ENCODE measurements around the gene PIK3CD. TPM values are rescaled to one million over a fixed set of nuclear protein-coding genes. Genes with fewer than 3 reads are reported as not detected.

The PIK3CD gene
- polyA plus RNA-seq, 1 donor from 2014 or later: 4.2 TPM

DNA sequence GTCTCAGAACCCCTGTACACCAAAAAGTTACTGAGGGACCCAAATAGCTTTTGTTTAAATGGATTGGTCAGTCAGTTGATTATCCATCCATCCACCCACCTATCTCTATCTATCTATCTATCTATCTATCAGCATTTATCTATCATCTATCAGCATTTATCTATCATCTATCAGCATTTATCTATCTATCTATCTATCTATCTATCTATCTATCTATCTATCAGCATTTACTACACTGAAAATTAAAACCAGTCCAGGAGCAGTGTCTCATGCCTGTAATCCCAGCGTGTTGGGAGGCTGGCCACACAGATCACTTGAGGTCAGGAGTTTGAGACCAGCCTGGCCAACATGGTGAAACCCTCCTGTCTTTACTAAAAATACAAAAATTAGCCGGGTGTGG is 125.2 kb downstream of the PIK3CD start:
- TF ChIP-seq TAF1 (IDR thresholded peaks at IDR 0.05; ENCODE audit: low read depth): no peak
- no peak for TF ChIP-seq SMC3 (conservative IDR thresholded peaks at IDR 0.05; ENCODE audit: poor library complexity)
- no peak for TF ChIP-seq POLR2AphosphoS5 (IDR thresholded peaks at IDR 0.05)
- TF ChIP-seq, protein P1, sequence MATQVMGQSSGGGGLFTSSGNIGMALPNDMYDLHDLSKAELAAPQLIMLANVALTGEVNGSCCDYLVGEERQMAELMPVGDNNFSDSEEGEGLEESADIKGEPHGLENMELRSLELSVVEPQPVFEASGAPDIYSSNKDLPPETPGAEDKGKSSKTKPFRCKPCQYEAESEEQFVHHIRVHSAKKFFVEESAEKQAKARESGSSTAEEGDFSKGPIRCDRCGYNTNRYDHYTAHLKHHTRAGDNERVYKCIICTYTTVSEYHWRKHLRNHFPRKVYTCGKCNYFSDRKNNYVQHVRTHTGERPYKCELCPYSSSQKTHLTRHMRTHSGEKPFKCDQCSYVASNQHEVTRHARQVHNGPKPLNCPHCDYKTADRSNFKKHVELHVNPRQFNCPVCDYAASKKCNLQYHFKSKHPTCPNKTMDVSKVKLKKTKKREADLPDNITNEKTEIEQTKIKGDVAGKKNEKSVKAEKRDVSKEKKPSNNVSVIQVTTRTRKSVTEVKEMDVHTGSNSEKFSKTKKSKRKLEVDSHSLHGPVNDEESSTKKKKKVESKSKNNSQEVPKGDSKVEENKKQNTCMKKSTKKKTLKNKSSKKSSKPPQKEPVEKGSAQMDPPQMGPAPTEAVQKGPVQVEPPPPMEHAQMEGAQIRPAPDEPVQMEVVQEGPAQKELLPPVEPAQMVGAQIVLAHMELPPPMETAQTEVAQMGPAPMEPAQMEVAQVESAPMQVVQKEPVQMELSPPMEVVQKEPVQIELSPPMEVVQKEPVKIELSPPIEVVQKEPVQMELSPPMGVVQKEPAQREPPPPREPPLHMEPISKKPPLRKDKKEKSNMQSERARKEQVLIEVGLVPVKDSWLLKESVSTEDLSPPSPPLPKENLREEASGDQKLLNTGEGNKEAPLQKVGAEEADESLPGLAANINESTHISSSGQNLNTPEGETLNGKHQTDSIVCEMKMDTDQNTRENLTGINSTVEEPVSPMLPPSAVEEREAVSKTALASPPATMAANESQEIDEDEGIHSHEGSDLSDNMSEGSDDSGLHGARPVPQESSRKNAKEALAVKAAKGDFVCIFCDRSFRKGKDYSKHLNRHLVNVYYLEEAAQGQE (IDR thresholded peaks at IDR 0.05; ENCODE audit: borderline replicate concordance): no peak
- TF ChIP-seq RAD21 (conservative IDR thresholded peaks at IDR 0.05): no peak
- TF ChIP-seq MXI1 (conservative IDR thresholded peaks at IDR 0.05; ENCODE audit: poor library complexity, severe bottlenecking): no peak
- TF ChIP-seq, protein P2, sequence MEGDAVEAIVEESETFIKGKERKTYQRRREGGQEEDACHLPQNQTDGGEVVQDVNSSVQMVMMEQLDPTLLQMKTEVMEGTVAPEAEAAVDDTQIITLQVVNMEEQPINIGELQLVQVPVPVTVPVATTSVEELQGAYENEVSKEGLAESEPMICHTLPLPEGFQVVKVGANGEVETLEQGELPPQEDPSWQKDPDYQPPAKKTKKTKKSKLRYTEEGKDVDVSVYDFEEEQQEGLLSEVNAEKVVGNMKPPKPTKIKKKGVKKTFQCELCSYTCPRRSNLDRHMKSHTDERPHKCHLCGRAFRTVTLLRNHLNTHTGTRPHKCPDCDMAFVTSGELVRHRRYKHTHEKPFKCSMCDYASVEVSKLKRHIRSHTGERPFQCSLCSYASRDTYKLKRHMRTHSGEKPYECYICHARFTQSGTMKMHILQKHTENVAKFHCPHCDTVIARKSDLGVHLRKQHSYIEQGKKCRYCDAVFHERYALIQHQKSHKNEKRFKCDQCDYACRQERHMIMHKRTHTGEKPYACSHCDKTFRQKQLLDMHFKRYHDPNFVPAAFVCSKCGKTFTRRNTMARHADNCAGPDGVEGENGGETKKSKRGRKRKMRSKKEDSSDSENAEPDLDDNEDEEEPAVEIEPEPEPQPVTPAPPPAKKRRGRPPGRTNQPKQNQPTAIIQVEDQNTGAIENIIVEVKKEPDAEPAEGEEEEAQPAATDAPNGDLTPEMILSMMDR (IDR thresholded peaks at IDR 0.05; ENCODE audit: poor library complexity, severe bottlenecking): no peak
- TF ChIP-seq EZH2 (IDR thresholded peaks at IDR 0.05; ENCODE audit: borderline replicate concordance, insufficient read depth, low read length, poor library complexity, severe bottlenecking): no peak
- TF ChIP-seq EP300 (conservative IDR thresholded peaks at IDR 0.05; ENCODE audit: poor library complexity, severe bottlenecking): no peak
- H3K4me3 ChIP-seq (ENCODE audit: low read length): no peak overlapping the region
- H3K79me2 ChIP-seq (replicated peaks; ENCODE audit: insufficient read depth, low read length): no peaks in the 10 kb centered on the region
- H3K9ac ChIP-seq (ENCODE audit: low read length): no peak overlapping the region
- H3F3A ChIP-seq (ENCODE audit: insufficient read depth, low read length, poor library complexity, severe bottlenecking): no peaks in the 10 kb centered on the region
- no peak overlapping the region for H2AFZ ChIP-seq (ENCODE audit: low read depth, low read length)
- H4K20me1 ChIP-seq (ENCODE audit: insufficient read depth): no peaks in the 10 kb centered on the region
- H3K4me2 ChIP-seq (ENCODE audit: low read length): no peak overlapping the region
- no peak overlapping the region for H3K27ac ChIP-seq (ENCODE audit: low read length)
- H3K9me2 ChIP-seq (ENCODE audit: insufficient read depth, low read length): no peaks in the 10 kb centered on the region
- no peaks in the 10 kb centered on the region for H3K36me3 ChIP-seq (ENCODE audit: insufficient read depth, low read length)
- no peaks in the 10 kb centered on the region for H3K27me3 ChIP-seq (ENCODE audit: insufficient read depth, low read depth, low read length)
- H3K9me3 ChIP-seq (ENCODE audit: low read length): no peaks in the 10 kb centered on the region

Other genes starting within 250 kb of the PIK3CD start
- 14.8 and 19.1 TPM in 2 replicates for gene SLC25A33, start 112.3 kb upstream of the PIK3CD start, polyA plus RNA-seq
- gene TMEM201, start 62.8 kb upstream of the PIK3CD start, polyA plus RNA-seq: 7.3 and 9.2 TPM in 2 replicates
- gene CLSTN1, start 172.2 kb downstream of the PIK3CD start, polyA plus RNA-seq: 77.2 and 81.0 TPM in 2 replicates